Fibroblast of skin of left quadriceps (primary cell): ENCODE data around the gene FAM78A.
A peak's percentile ranks its signal among the peaks of the same experiment; 100 is the strongest.

Source experiments
- DNase-seq, 2 experiments: peaks; one replicate each; pipeline ENCODE4 v3.0.0-alpha.2; 2013; ENCODE audit warnings: low read depth in 2 of 2

The FAM78A gene, protein sequence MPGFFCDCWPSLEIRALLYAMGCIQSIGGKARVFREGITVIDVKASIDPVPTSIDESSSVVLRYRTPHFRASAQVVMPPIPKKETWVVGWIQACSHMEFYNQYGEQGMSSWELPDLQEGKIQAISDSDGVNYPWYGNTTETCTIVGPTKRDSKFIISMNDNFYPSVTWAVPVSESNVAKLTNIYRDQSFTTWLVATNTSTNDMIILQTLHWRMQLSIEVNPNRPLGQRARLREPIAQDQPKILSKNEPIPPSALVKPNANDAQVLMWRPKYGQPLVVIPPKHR

DNA sequence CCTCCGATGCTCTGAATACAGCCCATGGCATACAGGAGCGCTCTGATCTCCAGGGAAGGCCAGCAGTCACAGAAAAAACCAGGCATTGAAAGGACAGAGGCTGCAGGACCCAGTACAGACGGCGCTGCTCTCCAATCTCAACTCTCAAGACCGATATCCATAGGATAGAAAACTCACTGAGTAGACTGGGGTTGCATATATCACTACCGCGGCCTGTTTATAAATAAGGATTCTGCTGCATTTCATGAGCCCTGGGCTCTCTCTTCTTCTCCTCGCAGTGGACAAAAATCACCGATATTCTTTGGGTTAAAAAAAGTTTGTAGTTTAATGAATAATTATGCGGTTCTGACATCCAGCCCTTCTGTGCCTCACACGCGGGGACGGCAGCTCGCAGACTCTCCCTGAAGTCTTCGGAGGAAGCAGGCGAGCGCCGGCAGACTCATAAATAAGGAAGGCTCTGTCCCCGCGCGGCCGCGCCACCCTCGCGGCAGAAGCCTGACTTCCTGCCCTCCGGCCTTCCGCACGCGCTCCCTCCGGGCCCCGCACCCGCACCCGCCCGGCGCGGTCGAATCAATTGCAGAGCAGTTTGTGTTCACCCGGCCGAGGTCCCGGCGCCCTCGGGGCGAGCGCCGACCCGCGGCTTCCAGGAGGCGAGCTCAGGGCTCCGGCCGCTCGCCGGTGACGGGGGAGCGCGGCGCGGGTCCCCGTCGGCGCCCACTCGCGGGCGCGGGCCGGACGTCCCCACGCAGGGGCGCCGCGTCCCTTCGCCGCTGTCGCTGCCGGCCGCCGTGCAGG, at the start of gene FAM78A:
TSS of gene FAM78A (minus strand) at position 417 of the 795 bp plus-strand sequence. CDS start at position 86, 331 bp downstream.
- DNase-seq, result no peak

DNA sequence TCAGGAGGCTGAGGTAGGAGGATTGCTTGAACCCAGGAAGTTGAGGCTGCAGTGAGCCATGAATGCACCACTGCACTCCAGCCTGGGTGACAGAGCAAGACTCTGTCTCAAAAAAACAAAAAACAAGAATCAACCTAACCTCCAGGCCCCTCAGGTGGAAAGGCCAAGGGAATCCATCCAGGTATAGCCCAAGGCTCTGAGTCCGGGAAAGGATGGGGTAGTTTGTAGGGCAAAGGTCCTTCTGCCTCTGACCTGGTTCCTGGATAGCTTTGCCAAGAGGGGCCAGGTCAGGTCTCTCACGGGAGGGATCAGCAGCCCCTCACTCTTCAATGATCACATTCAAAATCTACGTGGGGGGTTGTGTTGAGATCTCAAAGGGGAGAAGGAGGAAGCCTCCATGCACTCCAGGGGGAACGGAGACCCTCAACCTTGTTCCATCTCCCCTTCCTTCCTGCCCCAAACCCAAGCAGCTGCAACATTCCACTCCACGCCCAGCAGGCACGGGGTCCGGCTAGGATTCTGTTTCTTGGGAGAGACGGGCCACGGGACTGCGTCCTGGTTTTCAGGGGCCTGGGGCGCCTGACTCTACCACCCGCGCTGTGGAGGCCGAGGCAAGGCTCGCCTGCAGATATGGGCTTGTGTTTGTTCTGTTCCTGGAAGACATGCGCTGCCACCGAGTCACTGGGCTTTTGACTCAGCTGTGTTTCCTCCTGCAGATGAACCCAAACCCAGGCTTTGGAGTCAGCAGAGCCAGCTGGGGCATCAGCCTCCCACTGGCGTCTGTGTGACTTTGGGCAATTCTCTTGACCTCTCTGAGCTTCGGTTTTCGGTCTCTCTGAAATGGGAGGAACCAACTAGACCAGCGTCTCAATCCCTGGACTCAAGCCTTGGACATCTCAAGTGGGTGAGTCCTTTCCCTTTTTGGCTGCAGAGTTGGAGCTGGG, 48.7 kb upstream of the FAM78A start:
- no peak for DNase-seq

DNA sequence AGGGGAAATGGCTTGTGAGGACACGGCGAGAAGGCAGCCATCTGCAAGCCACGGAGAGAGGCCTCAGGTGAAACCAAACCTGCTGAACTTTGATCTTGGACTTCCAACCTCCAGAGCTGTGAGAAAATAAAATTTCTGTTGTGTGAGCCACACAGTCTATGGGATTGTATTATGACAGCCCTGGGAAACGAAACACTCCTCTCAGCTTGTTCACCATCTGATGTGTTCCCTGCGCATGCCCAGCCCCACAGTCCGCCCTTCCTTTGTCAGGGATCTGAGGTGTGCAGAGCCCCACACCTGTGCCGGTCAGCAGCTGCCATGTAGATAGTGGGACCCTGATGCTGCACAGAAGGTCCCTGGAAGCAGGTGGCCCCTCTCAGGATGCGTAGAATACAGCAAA, 47.3 kb upstream of the FAM78A start:
- DNase-seq, result no peak

DNA sequence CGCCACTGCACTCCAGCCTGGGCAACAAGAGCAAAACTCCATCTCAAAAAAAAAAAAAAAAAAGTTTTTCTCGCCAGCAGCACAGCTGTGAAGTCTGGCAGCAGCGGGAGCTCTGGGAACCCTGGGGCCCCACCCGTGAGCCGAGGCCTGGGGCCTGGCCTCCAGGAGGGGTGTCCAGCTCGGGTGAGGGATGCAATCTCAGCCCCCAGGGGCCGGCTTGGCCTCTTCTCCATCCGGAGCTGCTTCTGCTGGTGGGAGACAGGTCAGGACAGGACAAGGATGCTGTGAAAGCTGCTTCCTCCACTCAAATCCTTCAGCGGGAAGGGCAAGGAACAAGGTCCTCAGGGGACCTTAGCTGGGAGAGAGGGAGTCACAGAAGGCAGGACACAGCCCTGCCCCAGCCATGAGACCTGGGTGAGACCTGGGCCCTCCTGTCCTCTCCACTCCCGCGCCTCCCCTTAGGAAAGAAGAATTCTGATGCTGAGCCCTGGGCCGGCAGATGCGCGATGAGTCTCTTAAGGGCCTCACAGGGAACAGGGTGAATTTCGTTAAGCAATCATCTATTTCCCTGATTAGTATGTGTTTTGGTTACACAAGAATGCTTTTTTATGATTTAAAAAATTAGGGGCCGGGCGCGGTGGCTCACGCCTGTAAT, 43.8 kb upstream of the FAM78A start:
- no peak for DNase-seq

DNA sequence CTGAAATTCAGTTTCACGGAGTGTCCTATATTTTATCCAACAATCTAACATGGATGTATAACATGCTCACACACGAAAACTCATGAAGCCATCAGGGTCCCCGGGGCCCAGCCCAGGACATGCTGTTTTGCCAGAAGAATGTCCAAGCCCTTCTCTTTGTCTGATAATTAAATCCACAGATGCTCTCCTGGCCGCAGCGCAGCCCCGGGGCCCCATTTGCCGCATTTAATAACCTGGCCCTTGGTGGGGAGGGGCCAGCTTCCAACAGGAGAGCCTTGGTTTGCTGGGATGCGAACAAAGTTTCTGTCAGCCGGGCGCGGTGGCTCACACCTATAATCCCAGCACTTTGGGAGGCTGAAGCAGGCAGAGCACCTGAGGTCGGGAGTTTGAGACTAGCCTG, 43.2 kb upstream of the FAM78A start:
- no peak for DNase-seq

DNA sequence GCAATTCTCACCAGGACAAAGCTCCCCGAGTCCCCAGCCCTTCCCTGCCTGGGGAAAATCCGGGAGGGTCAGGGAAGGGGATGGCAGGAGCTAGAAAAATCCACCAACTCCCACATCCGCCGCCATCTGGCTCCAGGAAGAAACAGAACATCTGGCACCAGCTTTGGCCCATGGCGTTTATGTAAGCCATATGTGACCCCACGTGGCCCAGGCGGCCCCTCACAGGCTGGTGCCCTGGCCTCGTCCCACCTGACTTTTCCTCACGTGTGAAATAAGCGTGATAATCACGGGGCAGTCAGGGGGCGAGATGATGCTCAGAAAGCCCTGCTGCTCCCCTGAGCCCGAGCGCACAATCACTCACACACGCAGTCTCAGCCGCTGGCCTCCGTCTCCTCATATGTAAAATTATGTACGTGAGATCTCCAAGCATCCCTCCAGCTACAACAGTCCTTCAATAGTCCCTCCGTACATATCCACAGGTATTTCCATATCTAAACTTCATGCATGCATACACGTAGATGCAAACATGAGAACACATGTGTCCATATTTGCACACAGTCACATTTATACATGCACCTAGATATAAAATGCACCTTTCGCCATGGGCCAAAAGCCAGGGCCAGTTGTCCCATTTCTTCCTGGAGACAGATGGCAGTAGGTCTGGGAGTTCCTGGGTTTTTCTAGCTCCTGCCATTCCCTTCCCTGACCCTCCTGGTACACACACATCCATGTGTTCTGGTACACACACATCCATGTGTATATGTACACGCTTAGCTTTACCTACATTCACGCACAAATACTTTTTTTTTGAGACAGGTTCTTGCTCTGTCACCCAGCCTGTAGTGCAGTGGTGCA, 42.1 kb upstream of the FAM78A start:
- no peak for DNase-seq

DNA sequence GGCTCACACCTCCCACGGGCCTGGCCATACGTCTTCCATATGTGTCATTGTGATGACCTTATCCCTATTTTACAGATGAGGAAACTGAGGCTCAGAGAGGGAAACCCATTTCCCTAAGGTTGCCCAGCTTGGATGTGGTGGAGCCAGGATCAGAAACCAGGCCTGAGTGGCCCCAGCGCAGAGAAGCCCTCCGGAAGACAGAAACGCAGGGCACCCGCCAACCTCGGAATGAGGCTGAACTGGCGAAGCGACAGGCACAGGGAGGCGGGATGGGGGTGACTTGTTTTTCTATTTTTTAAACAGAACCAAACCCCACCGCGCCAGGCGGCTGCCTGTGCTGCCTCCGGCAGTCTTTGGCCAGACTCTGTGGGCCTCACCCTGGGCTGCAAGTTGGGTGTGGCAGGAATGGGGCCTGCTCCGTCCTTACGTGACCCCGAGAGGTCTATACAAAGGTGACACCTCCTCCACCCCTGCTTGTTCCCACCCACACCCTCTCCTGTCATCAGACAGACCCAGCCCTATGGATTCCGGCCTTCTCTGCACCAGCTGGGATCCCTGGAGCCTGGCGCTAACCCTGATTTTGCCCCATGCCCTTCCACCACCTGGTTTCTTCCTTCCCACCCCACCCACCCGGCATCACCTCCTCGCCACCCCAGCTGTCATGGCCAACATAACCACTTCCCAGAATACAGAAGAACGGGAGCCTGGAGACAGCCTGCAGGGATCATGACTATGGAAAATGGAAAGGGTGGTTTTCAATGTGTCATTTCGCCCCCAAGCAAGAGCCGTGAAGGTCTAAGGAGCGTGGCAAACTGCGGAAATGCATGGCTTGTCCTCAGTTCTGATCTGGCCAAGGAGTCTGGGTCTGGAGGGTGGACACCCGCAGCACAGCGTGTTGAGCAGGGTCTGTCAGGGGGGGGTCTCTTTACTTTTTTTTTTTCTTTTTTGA, 36.8 kb upstream of the FAM78A start:
- DNase-seq, result no peak

DNA sequence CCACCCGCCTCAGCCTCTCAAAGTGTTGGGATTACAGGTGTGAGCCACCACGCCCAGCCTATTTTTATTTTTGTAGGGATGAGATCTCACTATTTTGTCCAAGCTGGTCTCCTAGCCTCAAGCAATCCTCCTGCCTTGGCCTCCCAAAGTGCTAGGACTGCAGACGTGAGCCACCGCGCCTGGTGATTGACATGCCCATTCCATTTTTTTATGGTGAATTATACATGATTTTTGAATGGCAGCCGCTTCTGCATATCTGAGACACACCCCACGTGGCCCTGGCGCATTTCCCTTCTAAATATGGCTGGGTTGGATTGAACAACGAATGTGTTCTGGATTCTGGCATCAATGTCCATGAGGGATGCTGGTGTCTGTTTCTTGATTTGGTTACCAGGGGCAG, 35.9 kb upstream of the FAM78A start:
- no peak for DNase-seq

DNA sequence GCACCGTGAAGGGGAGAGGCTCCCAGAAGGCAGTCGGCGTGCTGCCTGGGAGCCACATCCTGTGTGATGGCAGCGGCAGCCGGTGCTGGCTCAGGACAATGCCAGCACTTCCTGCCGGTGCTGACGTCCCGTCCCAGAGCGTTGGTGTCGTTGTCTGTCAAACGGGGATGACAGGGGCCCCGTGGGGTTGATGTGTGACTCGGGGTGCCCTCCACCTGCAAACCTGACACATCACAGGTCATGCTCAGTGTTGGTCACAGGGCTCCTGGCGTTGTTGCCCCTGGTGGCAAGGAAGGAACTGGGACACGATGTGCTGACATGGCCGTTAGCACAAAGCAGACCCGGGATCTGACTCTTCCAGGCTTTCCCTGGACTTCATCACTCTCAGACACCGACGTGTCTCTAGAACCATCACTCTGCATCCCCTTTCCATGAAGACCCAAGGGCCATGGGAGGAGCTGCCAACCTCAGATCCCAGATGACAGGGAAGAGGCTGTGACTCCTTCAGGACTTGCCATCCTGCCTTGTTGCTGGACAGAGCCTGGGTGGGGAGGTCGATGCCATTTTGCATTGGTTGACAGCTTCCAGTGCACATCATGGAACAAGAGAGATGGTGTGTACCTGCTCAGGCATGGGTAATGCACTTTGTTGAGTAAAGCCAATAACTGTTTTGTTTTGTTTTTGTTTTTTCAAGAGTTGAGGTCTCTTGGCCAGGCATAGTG, 34.7 kb upstream of the FAM78A start:
- no peak for DNase-seq

DNA sequence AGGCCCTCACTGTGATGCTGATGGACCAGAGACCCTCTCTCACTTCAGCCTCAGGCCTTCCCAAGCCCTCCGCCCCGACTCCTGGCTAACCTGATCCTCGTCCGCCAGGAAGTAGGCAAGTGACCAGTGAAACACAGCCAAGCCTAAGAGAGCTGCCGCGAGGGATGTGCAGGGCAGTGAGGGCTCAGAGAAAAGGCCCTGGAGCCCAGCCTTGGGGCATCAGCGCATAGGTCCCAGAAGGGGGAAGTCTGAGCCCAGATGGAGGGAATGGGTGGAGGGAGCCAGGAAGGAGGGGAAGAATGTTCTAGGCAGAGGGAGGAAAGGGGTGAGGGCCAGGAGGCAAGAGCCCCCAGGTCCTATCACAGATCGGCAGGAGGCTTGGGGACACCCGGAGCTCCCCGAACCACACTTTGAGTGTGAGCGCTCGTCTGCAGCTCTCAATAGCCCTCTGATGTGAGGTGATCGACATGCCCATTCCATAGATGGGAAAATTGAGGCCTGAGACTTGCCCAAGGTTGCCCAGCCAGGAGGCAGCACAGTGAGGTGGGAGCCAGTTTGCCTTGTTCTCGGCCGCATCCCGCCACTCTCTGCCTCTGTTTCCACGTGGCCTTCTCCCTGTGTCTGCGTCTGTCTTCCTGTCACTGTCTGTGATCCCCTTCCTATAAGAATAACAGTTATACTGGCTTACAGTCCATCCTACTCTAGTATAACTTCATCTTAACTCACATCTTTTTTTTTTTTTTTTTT, 33.4 kb upstream of the FAM78A start:
- no peak for DNase-seq

DNA sequence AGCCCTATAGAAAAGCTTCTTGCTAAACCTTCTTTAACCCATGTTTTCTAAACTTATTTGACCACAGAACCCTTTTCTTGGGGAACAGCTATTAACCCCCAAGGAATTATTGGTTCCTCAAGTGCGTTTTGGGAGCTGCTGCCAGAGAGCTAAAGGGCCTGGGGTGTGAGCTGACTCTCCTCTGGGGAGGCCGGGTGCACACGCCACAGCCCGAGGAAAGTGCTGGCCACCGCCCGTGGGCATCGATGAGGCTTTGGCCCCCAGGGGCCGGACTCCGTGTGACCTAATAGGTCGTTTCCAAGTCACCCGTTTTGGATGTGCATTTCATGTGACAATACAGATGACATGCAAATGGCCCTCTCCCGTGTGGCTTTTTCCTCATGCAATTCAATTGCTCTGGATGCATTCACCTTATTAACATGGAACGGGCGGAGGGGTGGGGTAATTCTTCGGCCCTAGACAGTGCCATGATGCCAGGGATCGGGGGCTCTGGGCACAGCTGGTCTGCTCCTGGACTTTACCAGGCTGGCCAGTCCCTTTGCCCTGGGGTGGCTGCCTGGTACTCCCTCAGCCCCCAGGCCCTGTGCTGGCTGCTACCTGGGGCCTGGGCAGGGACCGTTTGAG, 32.7 kb upstream of the FAM78A start:
- no peak for DNase-seq

DNA sequence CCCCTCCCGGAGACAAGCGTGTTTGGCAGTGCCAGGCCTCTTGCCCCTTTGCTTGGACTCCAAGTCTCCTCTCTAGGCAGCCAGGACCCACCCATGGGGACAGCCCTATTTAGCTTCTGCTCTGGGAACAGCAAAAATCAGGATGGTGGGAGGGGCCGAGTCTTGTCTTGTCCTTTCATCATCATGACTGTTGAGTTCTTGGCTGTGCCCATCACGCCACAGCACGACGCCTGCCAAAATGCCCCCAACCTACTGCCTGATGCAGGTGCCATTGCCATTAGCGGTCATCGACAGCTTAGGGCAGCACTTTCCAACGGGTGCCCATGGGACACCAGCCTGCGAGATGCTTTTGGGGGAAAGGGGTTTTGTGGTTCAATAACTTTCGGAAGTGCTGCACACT, 32.1 kb upstream of the FAM78A start:
- DNase-seq, result no peak

DNA sequence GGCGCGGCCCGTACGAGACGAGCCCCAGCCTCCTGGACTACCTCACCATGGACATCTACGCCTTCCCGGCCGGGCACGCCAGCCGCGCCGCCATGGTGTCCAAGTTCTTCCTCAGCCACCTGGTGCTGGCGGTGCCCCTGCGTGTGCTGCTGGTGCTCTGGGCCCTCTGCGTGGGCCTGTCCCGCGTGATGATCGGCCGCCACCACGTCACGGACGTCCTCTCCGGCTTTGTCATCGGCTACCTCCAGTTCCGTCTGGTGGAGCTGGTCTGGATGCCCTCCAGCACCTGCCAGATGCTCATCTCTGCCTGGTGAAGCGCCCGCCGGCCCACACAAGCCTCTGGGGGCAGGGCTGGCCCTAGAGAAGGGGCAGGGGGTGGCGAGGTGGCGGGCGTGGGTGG, 31.7 kb upstream of the FAM78A start:
- DNase-seq, result no peak

DNA sequence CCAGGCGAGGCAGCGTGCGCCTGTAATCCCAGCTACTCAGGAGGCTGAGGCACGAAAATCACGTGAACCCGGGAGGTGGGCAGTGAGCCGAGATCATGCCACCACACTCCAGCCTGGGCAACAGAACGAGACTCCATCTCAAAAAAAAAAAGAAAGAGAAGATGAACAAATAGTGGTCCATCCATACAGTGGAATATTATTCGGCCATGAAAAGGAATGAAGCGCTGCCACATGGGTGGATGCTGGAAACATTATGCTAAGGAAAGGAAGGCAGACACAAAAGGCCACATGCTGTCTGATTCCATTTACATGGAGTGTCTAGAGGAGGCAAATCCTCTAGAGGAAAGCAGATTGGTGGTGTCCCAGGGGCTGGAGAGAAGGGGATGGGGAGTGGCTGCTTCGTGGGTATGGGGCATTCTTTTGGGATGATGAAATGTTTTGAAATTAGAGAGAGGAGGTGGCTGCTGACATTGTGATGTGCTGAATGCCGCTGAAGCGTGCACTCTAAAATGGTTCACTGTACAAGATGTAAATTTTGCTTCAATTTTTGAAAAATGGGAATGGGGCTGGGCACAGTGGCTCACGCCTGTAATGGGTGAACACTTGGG, 30.2 kb upstream of the FAM78A start:
- no peak for DNase-seq

DNA sequence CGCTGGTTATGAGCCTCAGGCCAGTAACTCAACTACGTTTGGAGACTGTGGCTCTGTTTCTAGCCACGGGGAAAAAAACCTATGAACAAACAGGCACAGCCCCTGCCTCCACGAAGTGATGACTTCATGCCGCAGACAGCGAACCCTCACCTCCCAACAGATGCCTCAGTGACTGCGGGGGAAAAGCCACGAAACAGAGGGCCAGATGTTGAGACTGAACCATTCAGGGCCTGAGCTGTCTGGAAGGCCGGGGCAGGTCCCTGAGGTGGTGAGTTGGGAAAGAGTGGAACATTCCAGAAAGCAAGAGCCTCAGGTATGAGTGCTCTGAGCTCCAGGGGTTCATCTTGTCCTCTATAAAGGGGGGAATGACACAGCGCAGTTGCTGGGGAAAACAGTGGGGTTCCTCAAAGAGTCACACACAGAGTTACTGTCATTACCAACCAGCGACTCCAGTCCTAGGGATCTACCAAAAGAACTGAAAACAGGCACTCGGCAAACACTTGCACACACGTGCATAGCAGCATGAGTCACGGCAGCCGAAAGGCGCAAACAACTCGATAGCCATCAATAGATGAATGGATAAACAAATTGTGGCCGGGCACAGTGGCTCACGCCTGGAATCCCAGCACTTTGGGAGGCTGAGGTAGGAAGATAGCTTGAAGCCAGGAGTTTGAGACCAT, 28.5 kb upstream of the FAM78A start:
- peak; percentile 27 to 29 for DNase-seq

DNA sequence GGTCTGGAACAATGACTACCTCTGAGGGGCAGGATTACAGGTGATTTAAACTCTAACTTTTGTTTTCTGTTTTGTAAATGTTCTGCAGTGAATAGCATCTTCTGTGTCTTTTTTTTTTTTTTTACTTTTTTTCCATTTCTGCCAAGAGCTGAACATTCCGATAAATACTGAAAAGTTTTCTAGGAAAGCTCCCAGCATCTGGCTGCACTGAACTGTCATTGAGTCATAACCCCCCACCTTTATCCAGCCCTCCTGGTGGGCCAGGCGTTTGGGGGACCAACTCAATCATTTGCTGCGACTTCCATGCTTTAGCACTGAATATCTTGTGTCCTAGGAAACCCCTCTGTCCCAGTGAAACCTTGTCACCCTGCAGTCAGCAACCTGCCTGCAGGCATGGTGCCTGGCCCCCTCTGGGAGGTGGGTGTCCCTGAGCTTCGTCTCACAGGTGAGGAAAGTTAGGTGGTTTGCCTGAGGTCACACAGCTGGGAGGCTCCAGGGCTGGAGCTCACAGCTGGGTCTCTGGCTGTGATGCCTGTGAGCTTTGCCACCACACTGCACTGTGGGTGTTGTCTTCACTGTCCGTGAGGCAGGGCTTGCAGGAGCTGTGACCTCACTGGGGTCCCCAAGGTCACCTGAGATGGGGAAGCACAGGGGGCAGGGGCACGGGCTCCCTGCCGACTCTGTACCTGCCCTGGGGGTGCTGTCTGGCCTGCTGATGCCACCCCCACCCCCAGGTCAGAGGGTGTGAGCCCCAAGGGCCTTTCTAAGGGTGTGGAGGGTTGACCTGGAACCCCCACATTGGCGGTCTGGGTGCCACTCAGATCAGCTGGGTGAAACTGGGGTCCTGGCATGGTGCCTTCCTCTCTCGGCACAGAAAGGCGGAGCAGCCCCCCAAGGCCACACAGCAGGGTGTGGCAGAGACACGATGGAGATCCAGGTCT, 27.3 kb upstream of the FAM78A start:
- no peak for DNase-seq
